Measurements from ENCODE around the gene MAP3K20.

The MAP3K20 gene
- total RNA-seq: 6.0 to 8.6 (median 6.6) reads per million in 3 donors

- H3K27me3 ChIP-seq (replicated peaks; ENCODE audit: control insufficient read depth, insufficient read depth, low read length, poor library complexity, severe bottlenecking): no peaks in the 10 kb centered on the region
- peak within 1 kb of the TSS; percentile 71 for H3K4me3 ChIP-seq (ENCODE audit: insufficient read depth, low read depth, low read length, poor library complexity, severe bottlenecking)
- H3K36me3 ChIP-seq (ENCODE audit: control insufficient read depth, insufficient read depth, low read length): no peaks in the 10 kb centered on the region
- no peaks in the 10 kb centered on the region for H3K9me3 ChIP-seq (ENCODE audit: control insufficient read depth, low read length)
- peaks cover 5% of the 10 kb centered on the region for H3K4me1 ChIP-seq (ENCODE audit: control insufficient read depth, insufficient read depth, low read length, poor library complexity, severe bottlenecking)
- DNase-seq: peak; percentile 14 to 27 (median 26)
- no peak within 1 kb of the TSS for H3K27ac ChIP-seq (ENCODE audit: insufficient read depth, low read length, poor library complexity, severe bottlenecking)
Measured at GRCh38 chr2:173075781-173076580, at the start of gene MAP3K20. TSS of gene MAP3K20 (plus strand) at chr2:173075846. CDS start at chr2:173091032, 15,186 bp downstream.

- no peaks in the 10 kb centered on the region for H3K36me3 ChIP-seq (ENCODE audit: control insufficient read depth, insufficient read depth, low read length)
- H3K9me3 ChIP-seq (ENCODE audit: control insufficient read depth, low read length): no peaks in the 10 kb centered on the region
- H3K4me3 ChIP-seq (ENCODE audit: insufficient read depth, low read depth, low read length, poor library complexity, severe bottlenecking): no peak overlapping the region
- H3K27ac ChIP-seq (ENCODE audit: insufficient read depth, low read length, poor library complexity, severe bottlenecking): no peak overlapping the region
- no peak for DNase-seq
- no peaks in the 10 kb centered on the region for H3K27me3 ChIP-seq (replicated peaks; ENCODE audit: control insufficient read depth, insufficient read depth, low read length, poor library complexity, severe bottlenecking)
- H3K4me1 ChIP-seq (ENCODE audit: control insufficient read depth, insufficient read depth, low read length, poor library complexity, severe bottlenecking): peaks cover 3% of the 10 kb centered on the region
Measured at GRCh38 chr2:173026479-173026878, 49.2 kb upstream of the MAP3K20 start.

- Histone ChIP-seq H3K27ac (ENCODE audit: insufficient read depth, low read length, poor library complexity, severe bottlenecking) (no peak overlapping the region), H3K36me3 (ENCODE audit: control insufficient read depth, insufficient read depth, low read length) (no peaks in the 10 kb centered on the region), H3K4me1 (ENCODE audit: control insufficient read depth, insufficient read depth, low read length, poor library complexity, severe bottlenecking) (peaks cover 3% of the 10 kb centered on the region), H3K9me3 (ENCODE audit: control insufficient read depth, low read length) (no peaks in the 10 kb centered on the region), H3K4me3 (ENCODE audit: insufficient read depth, low read depth, low read length, poor library complexity, severe bottlenecking) (no peak overlapping the region), H3K27me3 (replicated peaks; ENCODE audit: control insufficient read depth, insufficient read depth, low read length, poor library complexity, severe bottlenecking) (no peaks in the 10 kb centered on the region)
- DNase-seq: peak; percentile 32 to 59 (median 44)
Measured at GRCh38 chr2:173027181-173028128, 48.2 kb upstream of the MAP3K20 start.

GRCh38 chr2:173028141-173028540, 47.5 kb upstream of the MAP3K20 start:
- Histone ChIP-seq H3K27me3 (replicated peaks; ENCODE audit: control insufficient read depth, insufficient read depth, low read length, poor library complexity, severe bottlenecking) (no peaks in the 10 kb centered on the region), H3K36me3 (ENCODE audit: control insufficient read depth, insufficient read depth, low read length) (no peaks in the 10 kb centered on the region), H3K4me1 (ENCODE audit: control insufficient read depth, insufficient read depth, low read length, poor library complexity, severe bottlenecking) (peaks cover 3% of the 10 kb centered on the region), H3K9me3 (ENCODE audit: control insufficient read depth, low read length) (no peaks in the 10 kb centered on the region), H3K4me3 (ENCODE audit: insufficient read depth, low read depth, low read length, poor library complexity, severe bottlenecking) (no peak overlapping the region), H3K27ac (ENCODE audit: insufficient read depth, low read length, poor library complexity, severe bottlenecking) (no peak overlapping the region)
- DNase-seq: no peak

DNA sequence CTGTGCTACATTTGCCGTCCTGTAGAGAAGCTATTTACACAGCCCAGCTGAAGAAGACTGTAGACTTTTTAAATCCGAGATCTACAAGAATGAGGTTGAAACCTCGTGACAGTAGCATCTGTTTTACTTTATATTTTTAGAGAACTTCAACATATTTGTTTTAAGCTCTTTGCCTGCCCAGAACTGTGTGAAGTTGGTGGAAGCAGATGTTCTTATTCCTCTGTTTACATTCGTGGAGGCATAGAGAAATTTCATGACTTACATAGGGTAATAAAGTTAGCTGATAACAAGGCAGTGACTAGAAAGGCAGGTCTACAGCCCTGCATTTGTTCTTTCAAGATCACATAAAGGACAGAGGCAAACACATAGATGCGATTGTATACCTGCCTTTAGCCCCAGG, 47.0 kb upstream of the MAP3K20 start:
- Histone ChIP-seq H3K4me3 (ENCODE audit: insufficient read depth, low read depth, low read length, poor library complexity, severe bottlenecking) (no peak overlapping the region), H3K4me1 (ENCODE audit: control insufficient read depth, insufficient read depth, low read length, poor library complexity, severe bottlenecking) (peaks cover 3% of the 10 kb centered on the region), H3K36me3 (ENCODE audit: control insufficient read depth, insufficient read depth, low read length) (no peaks in the 10 kb centered on the region), H3K9me3 (ENCODE audit: control insufficient read depth, low read length) (no peaks in the 10 kb centered on the region), H3K27ac (ENCODE audit: insufficient read depth, low read length, poor library complexity, severe bottlenecking) (no peak overlapping the region), H3K27me3 (replicated peaks; ENCODE audit: control insufficient read depth, insufficient read depth, low read length, poor library complexity, severe bottlenecking) (no peaks in the 10 kb centered on the region)
- DNase-seq: no peak

DNA sequence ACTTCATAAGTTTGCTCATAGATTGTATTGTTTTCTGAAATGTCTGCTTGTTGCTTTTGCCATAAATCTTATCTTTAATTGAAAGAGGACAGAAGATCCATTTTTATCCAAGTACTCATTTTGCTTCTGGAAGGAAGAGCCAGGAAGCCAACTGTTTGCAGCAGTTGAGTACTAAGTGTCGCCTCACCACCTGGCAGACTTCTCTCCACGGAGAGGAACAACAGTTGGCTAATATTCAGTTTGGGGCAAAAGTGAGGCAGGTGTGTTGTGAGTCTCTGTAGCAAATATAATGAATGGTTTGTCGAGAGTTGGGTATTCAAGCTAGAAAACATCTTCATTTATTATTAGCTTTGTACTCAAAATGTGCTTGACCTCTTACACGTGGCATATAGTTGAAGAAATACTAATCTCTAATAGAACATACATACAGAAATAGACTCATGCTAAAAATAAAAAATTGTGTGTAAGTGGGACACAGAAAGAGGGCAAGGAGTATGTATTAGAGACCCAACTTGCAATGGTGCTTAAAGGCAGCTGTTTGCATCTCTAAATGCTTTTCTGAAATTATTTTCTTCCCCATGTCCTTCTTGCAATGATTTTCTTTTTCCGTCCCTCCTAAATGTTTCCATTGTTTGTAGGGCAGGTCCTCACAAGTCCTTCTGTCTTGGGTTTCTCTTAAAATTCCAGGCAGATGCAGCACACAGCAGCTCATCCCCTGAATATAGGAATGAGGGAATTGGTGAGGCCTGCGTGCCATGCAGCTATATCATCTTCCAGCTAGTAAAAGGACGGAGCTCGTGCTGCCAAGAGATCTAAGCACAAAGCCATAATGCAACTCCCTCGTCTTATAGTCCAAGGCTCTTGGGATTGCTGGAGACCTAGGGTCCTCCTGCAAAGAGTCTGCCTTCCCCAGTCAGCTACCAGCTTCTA, 44.8 kb upstream of the MAP3K20 start:
- Histone ChIP-seq H3K4me3 (ENCODE audit: insufficient read depth, low read depth, low read length, poor library complexity, severe bottlenecking) (no peak overlapping the region), H3K27ac (ENCODE audit: insufficient read depth, low read length, poor library complexity, severe bottlenecking) (no peak overlapping the region), H3K9me3 (ENCODE audit: control insufficient read depth, low read length) (no peaks in the 10 kb centered on the region), H3K36me3 (ENCODE audit: control insufficient read depth, insufficient read depth, low read length) (no peaks in the 10 kb centered on the region), H3K27me3 (replicated peaks; ENCODE audit: control insufficient read depth, insufficient read depth, low read length, poor library complexity, severe bottlenecking) (no peaks in the 10 kb centered on the region), H3K4me1 (ENCODE audit: control insufficient read depth, insufficient read depth, low read length, poor library complexity, severe bottlenecking) (peaks cover 3% of the 10 kb centered on the region)
- DNase-seq: no peak

DNA sequence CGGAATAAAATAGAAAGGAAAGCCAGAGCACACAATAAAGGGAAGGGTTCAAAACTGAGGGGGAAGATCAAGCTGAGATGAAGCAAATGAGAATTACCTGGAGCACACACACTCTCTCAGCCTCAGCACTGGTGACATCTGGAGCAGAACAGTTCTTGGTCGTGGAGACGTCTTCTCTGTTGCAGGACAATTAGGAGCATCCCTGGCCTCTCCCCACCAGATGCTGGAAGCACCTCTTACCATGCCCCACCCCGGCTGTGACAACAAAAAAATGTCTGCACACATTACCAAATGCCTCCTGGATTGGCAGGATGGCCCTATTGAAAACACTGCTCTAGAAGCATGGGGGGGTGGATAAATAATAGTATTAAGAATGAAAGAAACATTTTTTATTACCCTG, 43.6 kb upstream of the MAP3K20 start:
- no peak for DNase-seq
- Histone ChIP-seq H3K4me3 (ENCODE audit: insufficient read depth, low read depth, low read length, poor library complexity, severe bottlenecking) (no peak overlapping the region), H3K36me3 (ENCODE audit: control insufficient read depth, insufficient read depth, low read length) (no peaks in the 10 kb centered on the region), H3K9me3 (ENCODE audit: control insufficient read depth, low read length) (no peaks in the 10 kb centered on the region), H3K4me1 (ENCODE audit: control insufficient read depth, insufficient read depth, low read length, poor library complexity, severe bottlenecking) (peaks cover 3% of the 10 kb centered on the region), H3K27me3 (replicated peaks; ENCODE audit: control insufficient read depth, insufficient read depth, low read length, poor library complexity, severe bottlenecking) (no peaks in the 10 kb centered on the region), H3K27ac (ENCODE audit: insufficient read depth, low read length, poor library complexity, severe bottlenecking) (no peak overlapping the region)

DNA sequence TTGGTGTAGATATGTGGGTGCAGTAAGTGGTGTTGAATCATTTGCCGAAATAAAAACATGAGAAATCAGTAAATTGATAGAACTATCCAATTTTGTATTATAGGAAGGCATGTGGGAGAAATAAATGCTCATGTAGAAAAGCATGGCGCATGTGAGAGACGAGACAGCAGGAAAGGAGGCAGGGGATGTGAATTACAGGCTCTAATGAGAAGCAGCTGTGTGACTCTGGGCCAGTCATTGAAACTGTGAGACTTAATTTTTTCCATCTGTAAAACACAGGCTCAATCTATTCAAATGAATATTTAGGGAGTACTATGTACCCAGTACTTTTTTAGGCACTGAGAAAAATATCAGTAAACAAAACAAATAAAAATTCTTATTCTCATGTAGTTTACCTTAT, 42.6 kb upstream of the MAP3K20 start:
- DNase-seq: no peak
- no peak overlapping the region for H3K4me3 ChIP-seq (ENCODE audit: insufficient read depth, low read depth, low read length, poor library complexity, severe bottlenecking)
- no peaks in the 10 kb centered on the region for H3K4me1 ChIP-seq (ENCODE audit: control insufficient read depth, insufficient read depth, low read length, poor library complexity, severe bottlenecking)
- H3K27ac ChIP-seq (ENCODE audit: insufficient read depth, low read length, poor library complexity, severe bottlenecking): no peak overlapping the region
- H3K9me3 ChIP-seq (ENCODE audit: control insufficient read depth, low read length): no peaks in the 10 kb centered on the region
- H3K36me3 ChIP-seq (ENCODE audit: control insufficient read depth, insufficient read depth, low read length): no peaks in the 10 kb centered on the region
- no peaks in the 10 kb centered on the region for H3K27me3 ChIP-seq (replicated peaks; ENCODE audit: control insufficient read depth, insufficient read depth, low read length, poor library complexity, severe bottlenecking)

GRCh38 chr2:173034143-173034542, 41.5 kb upstream of the MAP3K20 start:
- Histone ChIP-seq H3K9me3 (ENCODE audit: control insufficient read depth, low read length) (no peaks in the 10 kb centered on the region), H3K36me3 (ENCODE audit: control insufficient read depth, insufficient read depth, low read length) (no peaks in the 10 kb centered on the region), H3K4me3 (ENCODE audit: insufficient read depth, low read depth, low read length, poor library complexity, severe bottlenecking) (no peak overlapping the region), H3K4me1 (ENCODE audit: control insufficient read depth, insufficient read depth, low read length, poor library complexity, severe bottlenecking) (no peaks in the 10 kb centered on the region), H3K27me3 (replicated peaks; ENCODE audit: control insufficient read depth, insufficient read depth, low read length, poor library complexity, severe bottlenecking) (no peaks in the 10 kb centered on the region), H3K27ac (ENCODE audit: insufficient read depth, low read length, poor library complexity, severe bottlenecking) (no peak overlapping the region)
- no peak for DNase-seq

All from effector memory CD4-positive, alpha-beta T cell (primary cell).